GM18520 (cell line): ENCODE results near the gene FER1L5.

Experiments used
- ATAC-seq: cut with Tn5 transposase; IDR thresholded peaks from one replicate; pipeline ENCODE4 v1.9.1; 2021; ENCODE audit not compliant: unreplicated experiment

Gene FER1L5

DNA sequence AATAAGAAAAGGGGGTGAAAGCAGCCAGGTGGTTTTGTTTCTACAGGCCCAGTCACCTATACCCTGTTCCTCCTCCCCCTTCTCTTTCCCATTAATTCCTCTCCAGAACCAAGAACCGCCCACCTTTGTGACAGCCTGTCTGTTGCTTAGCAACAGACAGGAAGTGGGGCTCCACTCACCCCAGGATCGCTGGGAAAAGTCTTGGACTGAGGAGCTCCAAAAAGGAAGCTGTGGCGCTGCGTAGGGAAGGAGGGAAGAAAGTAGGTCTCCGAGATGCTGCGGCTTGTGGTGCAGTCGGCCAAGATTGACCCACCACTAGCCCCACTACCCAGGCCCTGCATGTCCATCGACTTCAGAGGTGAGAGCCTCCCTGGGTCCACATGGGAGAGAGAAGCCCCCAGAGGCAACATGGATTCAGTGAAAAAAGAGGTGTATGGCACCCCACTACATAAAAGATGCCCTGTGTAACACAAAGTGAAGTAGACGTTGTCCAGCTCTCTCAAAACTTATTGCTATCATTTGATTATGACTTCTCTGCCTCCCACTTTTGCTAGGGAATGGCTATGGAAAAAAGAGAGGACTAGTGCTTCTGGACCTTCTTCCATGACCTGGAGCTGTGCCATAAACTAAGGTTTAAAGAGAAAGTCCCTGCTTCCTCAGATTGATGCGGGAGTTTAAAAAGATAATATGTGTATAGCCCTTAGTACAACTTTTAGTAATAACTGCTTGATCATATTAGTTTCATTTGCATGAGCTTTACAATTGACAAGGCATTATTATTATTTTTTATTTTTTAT lies at the start of gene FER1L5:
TSS of gene FER1L5 (plus strand) at position 201 of the 797 bp plus-strand sequence. CDS start at position 274, 73 bp downstream.
- no peak for ATAC-seq

DNA sequence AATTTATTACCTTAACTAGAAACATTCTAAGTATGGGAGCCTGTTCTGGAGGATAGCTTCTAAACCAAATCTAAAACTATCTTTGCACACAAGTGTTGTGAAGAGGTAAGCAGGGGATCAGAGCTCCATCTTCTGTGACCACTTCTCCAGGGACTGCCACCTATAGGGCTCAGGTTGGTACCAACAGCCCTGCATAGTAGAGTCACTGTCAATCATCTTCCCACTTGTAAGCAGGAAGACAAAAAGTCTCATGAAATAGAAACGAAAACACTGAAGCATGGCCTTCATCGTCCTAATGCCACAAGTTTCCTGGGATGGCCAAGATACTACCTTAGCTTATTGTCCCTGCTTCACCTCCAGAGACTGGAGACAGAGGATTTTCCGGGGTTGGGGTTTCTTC lies 48.3 kb upstream of the FER1L5 start:
- no peak for ATAC-seq

DNA sequence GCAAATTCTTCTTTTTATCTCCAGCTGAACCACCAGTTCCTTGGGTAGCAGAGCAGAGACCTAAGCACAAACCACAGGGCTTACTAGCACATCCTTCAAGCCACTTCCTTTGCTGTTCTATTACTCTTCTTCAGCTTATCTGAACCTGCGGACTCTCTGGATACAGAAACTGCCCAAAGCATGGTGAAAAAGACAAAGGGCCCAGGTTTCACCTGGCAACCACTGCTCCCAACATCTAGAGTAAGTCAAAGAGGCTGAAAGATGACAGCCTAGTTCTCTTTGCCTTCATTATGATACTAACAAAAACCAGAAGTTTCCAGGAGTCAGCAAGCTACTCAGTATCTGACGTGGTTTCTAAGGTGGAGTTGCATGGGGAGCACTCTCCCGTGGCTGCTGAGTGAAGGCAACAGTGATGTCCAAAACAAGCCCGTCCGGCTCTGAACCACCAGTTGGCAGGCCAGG lies 47.8 kb upstream of the FER1L5 start:
- ATAC-seq, result no peak

DNA sequence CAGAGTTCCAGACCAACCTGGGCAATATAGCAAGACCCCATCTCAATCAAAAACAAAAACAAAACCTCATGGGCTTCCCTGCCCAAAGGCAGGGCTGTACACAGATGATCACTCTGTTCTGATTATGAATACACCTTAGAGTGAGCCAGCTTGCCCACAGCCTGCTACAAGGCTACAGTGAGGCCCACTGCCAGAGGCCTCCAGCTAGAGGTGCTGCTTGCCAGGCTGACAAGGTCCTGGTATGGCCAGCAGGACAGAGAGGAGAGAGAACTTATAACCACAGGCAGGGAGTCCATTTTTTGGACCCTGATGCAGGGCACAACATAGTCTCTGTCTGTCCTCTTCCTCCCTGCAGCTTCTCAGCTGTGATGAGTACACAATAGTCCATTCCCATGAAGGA lies 46.0 kb upstream of the FER1L5 start:
- ATAC-seq, result no peak

DNA sequence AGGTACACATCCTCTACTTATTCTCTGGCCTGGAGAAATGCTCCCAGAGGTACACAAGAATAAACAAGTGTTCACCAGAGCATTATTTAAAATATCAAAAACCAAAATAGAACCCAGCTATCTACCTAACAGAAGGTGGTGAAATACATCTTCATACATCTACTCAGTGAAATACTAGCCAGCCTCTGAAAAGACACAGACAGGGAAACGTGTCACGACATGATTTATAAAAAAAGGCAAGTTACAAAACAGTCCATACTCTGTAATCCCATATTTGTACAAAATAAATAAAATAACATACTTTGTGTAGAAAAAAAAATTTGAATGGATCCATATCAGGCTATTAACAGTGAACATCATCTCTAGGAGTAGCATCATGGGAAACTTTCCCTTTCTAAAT lies 42.6 kb upstream of the FER1L5 start:
- no peak for ATAC-seq

DNA sequence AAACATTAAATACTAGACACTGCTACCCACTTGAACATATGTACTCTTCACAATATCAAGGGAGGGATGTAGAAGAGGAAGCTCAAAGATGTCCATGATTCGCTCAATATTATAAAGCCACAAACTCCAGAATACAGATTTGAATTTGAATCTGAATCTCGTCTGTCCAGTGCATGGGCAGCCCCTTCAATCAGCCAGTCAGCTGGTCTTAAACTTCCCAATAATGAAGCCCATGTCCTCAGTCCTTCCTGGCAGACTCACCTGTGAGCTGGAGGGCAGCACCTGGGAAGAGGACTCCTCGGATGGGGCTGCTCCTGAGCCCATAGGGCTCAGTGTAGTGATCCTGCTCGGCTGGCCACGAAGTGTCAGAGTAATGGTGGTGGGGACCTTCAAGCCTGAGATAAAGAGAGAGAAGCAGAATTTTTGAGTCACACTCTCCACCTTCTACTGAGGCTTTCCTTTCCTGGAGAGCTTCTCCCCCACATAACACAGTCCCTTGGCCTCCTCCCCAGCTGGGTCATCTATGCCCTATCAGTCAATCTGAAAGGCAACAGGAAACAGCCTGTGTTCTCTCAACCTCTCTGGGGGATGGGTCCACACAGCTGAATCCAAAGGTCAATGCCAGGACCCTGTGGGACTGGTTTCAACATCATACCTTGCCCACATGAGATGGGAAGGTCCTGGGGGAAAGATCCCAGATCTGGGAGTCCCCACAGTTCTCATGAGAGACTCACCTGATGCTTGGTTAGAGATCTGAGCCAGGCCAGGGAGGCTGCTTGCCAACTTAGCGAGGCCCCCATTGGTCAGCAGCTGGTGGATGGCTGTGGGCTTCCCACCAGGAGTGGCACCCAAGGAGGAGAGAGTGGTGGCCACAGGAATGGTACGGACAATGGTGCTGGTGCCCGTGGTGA lies 40.9 kb upstream of the FER1L5 start:
- no peak for ATAC-seq

DNA sequence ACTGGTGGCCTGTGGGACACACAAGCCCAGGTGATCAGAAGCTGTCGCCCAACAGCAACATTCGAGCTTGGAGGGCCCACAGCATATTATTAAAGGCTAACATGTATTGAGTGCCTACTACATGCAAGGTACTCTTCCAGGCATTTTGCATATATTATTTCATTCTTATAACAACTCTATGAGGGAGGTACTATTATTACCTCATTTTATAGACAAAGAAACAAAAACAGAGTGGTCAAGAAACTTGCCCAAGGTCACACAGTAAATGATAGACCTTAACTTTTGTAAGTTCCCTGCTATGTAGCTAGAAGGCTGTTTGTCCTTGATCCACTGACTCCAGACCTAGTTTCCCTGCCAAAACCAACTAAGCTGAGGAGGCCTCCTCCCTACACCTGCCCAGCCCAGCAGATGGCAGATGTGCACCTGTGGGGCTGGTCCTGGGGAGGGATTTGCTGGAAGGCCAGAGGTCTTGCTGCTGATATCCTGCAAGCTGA lies 40.2 kb upstream of the FER1L5 start:
- ATAC-seq, result no peak

DNA sequence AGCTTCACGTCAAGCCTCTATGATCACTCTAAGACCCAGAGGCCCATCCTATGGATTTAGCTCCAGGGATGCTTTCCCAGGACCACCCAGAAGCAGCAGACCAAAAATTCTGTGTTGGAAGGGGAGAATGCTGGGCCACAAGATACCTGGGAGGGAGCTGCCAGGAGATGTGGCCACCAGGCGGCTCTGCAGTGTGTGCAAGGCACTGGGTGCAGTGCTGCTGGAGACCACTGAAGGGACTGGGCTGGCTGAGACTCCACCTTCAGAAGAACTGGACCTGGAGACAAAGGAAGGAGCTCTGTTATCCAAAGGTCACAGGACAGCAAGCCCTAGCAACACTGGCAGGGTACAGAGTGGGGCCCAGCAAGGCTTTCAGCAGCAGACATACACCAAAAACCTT lies 38.5 kb upstream of the FER1L5 start:
- no peak for ATAC-seq

DNA sequence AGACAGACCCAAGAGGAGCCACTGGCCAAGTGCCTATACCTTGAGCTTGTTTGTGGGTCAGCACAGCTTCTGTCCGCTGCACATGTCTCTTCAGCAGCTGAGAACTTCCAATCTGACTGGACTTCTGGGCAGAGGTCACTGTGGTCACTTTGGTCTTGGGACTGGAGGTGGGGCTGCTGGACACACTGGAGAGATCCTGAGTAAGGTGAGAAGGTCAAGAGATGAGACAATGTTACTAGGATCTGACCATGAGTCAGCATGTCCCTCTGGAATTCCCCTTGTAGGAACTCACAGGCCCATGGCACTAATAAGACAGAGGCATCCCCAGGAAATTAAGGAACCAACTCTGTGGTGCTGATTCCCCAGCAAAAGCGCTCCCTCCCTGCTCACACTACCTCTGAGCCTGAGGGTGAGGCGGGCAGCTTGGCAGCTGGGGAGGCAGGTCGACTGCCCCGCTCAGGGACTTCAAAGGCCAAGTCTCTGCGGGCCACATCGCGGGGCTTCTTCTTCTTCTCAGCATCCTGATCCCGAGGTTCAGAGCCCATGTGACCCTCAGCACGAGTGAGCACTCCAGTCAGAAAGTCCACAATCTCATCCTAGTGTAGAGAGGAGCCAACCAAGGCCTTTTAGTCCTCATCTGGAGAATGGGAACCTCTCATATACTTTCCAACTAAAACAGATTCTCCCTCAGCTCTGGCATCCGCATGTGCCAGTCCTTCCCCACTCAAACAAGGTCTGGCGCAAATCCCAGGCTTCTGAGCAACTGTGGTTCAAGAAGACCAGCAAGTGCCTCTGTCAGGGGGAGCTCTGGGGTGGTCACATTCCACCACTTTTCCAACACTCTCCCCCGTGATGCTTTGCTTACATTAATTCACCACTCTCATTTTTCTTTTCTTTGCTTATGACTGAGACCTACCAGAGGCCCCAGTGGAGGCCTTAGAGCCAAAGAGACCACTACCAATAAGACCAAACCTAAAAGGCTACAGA lies 33.8 kb upstream of the FER1L5 start:
- no peak for ATAC-seq

DNA sequence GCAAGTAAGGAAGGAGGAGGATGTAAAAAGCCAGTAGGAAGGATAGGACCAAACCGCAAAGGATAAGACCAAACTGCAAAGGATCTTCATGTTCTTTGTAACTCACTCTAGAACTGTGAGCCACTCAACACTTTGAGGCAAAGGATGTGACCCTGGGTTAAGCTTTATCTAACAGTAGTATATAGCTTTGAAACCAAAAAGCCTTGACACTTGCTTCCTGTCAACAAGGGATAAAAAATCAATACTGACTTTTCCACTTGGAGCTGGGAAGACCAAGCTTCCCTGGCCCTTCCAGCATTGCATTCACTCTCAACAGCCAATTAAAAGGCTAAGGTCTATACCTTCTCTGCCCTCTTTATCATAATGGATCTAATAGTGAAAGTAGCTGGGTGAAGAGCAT lies 26.4 kb upstream of the FER1L5 start:
- ATAC-seq, result no peak

DNA sequence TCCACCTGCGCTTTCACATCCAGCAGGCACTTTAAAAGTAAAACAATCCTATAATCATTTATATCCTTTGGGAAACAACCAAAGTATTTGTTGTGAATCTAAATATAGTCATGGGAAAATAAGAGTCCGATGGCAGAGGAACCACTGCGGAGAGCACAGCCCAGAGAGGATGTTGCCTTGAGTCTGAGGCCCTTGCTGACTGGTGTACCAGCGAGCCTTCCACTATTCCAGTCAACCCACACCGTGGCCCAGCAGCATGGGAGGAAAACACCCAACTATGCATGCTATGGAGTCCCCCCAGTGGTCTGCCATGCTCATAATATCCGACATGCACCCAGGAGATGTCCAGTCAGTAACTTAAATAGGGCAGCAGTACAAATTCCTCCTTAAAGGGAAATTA lies 26.0 kb upstream of the FER1L5 start:
- no peak for ATAC-seq

DNA sequence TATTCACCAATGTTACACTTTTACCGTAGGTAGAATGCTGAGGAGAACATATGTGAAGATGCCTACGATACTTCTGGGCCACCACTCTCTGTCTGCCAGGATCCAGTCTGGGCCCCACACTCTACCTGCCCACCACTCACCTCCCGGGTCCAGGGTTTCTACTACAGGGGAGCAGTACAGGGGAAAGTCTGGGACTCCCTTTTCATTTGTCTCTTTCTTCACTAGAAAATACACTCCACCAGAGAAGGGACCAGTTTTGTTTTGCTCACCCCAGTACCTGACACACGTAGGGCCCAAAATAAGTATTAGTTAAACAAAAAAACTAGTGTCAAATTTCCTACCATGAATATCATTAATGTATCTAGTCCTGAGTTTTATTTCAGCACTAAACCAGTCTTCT lies 25.6 kb upstream of the FER1L5 start:
- ATAC-seq, result no peak

DNA sequence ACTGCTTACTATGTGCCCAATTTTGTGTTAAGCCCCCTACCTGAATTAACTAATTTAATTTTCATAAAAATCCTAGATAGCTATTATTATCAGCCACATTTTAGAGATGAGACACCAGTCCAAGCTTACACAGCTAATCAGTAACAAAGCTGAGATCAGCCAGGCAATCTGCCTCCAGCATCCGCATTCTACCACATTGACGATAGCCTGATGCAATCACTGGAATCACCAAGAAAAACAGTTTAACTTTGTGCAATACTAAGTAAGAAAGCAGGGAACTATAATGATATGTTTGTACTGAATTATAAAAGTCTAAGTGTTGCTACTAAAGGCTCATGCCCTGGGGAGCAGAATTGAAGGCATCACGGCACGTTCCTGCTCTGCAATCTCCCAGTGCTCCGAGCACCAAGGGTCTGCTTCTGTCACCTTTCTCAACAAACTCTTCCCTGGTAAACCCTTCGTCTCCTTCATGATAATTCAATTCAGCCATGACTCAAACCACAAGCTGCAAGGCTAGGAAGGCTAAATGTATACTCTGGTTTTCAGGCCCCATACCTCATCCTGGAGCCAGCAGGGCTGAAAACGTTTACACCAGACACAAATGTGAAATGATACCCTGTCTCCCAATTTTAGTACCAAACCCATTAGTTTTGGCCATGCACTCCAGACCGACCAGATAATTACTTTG lies 23.8 kb upstream of the FER1L5 start:
- no peak for ATAC-seq

DNA sequence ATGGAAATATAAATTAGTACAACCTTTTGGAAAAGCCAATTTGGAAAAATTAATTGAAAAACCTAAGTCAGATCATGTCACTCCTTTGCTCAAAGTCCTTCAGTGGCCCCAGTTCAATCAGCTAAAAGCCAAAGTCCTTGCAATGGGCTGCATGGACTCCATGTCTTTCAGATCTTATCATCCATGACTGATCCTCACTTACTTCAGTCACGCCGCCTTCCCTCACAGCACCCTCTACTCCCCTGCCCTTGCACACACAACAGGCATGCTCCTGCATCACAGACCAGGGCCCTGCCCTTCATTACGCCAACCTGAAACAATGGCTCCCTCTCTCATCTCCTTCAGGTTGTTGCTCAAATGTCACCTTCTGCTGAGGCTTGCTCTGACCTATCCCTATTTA lies 20.0 kb upstream of the FER1L5 start:
- ATAC-seq, result no peak

DNA sequence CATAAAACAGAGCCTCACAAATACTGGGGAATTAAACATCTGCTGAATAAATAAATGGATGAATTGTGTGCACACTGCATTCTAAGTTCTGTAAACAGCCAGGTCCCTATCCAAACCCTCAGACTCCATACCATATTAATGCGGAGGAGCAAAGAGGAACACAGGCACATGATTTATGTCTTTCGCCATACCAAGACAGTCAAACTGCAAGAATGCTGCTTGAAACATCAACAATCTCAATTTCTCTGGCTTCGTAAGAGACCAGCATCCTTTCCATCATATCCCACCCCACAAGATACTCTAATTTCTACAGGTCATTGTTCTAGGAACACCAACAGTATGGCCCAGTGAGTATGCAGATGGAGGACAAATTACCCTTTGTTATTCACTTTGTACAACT lies 19.4 kb upstream of the FER1L5 start:
- ATAC-seq, result no peak

DNA sequence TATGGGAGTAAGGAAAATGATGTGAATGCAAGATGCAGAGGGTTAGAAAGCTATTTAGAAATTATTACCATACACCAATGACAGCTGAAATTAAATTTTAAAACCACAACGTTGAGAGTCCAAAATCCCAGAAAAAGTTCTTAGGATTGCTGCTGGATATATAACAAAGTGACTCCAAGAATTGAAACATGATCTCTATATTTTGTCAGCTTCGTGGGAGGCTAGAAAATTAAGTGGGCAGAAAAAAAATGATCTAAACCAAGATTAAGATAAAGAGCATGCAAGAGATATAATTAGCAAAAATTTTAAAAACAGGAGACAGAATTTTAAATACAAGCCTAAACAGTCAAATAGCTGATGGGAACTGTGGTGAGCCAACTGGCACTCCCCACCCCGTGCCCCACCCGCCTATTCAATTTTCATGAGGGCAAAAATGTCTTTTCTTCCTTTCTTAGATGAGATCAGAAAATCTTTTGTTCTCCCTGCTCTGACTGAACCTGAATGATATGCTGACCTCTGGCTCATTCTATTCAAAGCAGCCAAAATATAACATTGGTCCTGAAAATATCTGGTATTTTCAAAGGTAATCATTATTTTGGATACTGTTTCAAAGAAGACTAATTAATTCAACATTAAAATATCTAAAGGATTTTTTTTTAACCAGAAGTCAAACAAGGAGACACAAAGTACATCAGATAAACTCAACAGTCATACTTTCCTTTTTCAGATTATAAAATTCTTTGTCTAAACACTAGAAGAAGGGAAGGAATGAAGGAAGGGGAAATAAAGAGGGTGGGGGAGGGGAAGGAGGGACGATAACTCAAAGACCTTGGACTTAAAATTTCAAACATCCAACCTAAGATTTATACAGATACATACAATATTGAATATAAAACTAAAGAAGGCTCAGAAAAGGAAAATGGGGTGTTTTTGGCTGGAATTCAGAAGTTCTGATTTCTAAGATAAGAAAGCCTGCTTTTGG lies 16.7 kb upstream of the FER1L5 start:
- no peak for ATAC-seq

DNA sequence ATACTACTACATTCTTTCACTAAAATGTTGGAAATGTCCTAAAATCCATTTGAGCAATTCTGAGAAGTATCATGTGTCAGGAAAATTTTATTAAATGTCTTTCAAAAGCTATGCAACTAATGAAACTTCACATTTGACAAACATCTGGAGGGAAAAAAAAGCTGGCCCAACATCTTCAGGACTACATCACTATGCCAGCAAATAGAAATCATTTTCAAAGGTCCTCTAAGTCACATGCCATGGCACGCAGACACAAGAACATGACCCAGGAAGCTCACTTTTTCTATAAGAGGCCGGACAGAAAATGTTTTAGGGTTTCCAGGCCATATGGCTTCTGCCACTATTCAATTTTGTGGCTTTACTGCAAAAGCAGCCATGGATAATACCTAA lies 16.0 kb upstream of the FER1L5 start:
- no peak for ATAC-seq

DNA sequence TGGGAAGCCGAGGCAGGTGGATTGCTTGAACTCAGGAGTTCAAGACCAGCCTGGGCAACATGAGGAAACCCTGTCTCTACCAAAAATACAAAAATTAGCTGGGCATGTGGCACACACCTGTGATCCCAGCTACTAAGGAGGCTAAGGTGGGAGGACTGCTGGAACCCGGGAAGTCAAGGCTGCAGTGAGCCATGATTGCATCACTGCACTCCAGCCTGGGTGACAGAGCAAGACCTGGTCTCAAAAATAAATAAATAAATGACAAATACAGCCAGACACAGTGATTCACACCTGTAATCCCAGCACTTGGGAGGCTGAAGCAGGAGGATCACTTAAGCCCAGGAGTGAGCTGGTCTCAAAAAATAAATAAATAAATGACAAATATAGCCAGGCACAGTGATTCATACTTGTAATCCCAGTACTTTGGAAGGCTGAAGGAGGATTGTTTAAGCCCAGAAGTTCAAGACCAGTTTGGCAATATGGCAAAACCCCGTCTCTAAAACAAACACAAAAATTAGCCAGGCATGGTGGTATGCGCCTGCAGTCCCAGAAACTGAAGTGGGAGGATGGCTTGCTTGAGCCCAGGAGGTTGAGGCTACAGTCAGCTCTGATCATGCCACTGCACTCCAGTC lies 10.6 kb upstream of the FER1L5 start:
- no peak for ATAC-seq
